ENCODE measurements around the gene MYH2.
"Not testable (repeated sequence)": the region's sequence is repeated elsewhere in the genome, so short reads cannot be mapped to it uniquely, and the experiment has no call there.

Gene MYH2

GRCh38 chr17:10556301-10557005 is 7.0 kb upstream of the MYH2 start:
- Histone ChIP-seq H3K4me1 (ENCODE audit: control insufficient read depth in 1 of 2, insufficient read depth in 1 of 2, low read depth in 1 of 2, low read length in 1 of 2) (no peaks in the 10 kb centered on the region), H3K9me3 (no peaks in the 10 kb centered on the region), H3K27ac (no peak overlapping the region), H3K4me3 (ENCODE audit: low read depth in 1 of 2, low read length in 1 of 2) (no peak overlapping the region), H3K27me3 (no peaks in the 10 kb centered on the region), H3K36me3 (no peaks in the 10 kb centered on the region)
- TF ChIP-seq CTCF (IDR thresholded peaks at IDR 0.05), result no peak

DNA sequence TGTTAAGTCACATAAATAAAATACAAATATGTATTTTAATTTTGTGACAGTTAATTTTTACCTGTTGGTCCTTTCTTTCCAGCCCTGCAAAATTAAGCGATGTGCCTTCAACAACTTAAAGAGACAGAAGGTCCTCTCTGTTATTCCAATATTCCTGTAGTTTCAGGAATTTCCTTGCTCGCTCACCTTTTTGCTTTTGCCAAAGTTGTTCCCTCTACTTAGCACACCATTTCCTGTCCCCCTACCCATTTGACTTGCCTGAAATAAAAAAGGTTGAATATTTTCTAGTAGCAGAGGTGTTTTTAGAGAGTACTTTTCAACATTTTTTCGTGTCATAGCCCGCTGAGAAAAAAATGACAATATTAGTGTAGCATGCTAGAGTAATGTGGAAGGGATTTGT is 556 bp upstream of the MYH2 start:
- Histone ChIP-seq H3K4me1 (ENCODE audit: control insufficient read depth in 1 of 2, insufficient read depth in 1 of 2, low read depth in 1 of 2, low read length in 1 of 2) (no peaks in the 10 kb centered on the region), H3K27me3 (peaks cover 33% of the 10 kb centered on the region), H3K36me3 (no peaks in the 10 kb centered on the region), H3K9me3 (no peaks in the 10 kb centered on the region), H3K4me3 (ENCODE audit: low read depth in 1 of 2, low read length in 1 of 2) (no peak overlapping the region), H3K27ac (no peak overlapping the region)
- no peak for TF ChIP-seq CTCF (IDR thresholded peaks at IDR 0.05)

- Histone ChIP-seq H3K9me3 (no peaks in the 10 kb centered on the region), H3K4me3 (ENCODE audit: low read depth in 1 of 2, low read length in 1 of 2) (no peak overlapping the region), H3K27ac (no peak overlapping the region), H3K27me3 (peaks cover 36% of the 10 kb centered on the region), H3K36me3 (no peaks in the 10 kb centered on the region), H3K4me1 (ENCODE audit: control insufficient read depth in 1 of 2, insufficient read depth in 1 of 2, low read depth in 1 of 2, low read length in 1 of 2) (no peaks in the 10 kb centered on the region)
- no peak for TF ChIP-seq CTCF (IDR thresholded peaks at IDR 0.05)
These were observed 2.1 kb downstream of the MYH2 start for GRCh38 chr17:10547351-10547750.

GRCh38 chr17:10543486-10543885 is 6.0 kb downstream of the MYH2 start:
- H3K4me3 ChIP-seq (ENCODE audit: low read depth in 1 of 2, low read length in 1 of 2); H3K27me3 ChIP-seq; H3K36me3 ChIP-seq; H3K27ac ChIP-seq; H3K9me3 ChIP-seq; H3K4me1 ChIP-seq (ENCODE audit: control insufficient read depth in 1 of 2, insufficient read depth in 1 of 2, low read depth in 1 of 2, low read length in 1 of 2): not testable (repeated sequence)

DNA sequence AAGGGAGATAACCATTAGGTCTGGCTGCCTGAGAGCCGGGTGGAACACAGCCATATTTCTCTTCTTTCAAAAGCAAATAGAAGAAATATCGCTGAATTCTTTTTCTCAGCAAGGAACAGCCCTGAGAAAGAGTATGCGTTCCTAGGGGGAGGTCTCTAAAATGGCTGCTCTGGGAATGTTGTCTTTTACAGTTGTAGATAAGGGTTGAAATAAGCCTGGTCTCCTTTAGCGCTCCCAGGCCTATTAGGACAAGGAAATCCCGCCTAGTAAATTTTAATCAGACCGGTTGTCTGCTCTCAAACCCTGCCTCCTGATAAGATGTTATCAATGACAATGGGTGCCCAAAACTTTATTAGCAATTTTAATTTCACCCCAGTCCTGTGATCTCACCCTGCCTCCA is 8.3 kb downstream of the MYH2 start:
- not testable (repeated sequence) for H3K27me3 ChIP-seq; H3K4me3 ChIP-seq (ENCODE audit: low read depth in 1 of 2, low read length in 1 of 2); H3K4me1 ChIP-seq (ENCODE audit: control insufficient read depth in 1 of 2, insufficient read depth in 1 of 2, low read depth in 1 of 2, low read length in 1 of 2)

DNA sequence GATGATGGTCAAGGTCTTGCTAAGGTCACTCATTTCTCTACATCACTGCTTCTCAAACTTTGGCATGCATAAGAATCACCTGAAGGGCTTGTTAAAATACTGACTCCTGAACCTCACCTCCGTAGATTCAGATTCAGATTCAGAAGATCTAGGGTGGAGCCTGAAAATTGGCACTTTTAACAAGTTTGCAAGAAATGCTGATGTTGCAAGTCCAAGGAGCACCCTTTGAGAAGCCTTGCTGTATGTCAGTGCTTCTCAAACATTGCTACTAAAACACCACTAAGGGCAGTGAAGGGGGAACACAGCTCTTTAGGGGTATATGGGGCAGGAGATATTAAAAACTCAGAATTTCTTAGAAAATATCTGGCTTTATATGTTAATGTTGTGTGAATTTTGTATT is 17.4 kb downstream of the MYH2 start:
- TF ChIP-seq CTCF (IDR thresholded peaks at IDR 0.05), result no peak
- H3K27ac ChIP-seq, result no peak overlapping the region
- no peaks in the 10 kb centered on the region for H3K9me3 ChIP-seq
- H3K27me3 ChIP-seq, result no peaks in the 10 kb centered on the region
- H3K36me3 ChIP-seq, result no peaks in the 10 kb centered on the region
- H3K4me3 ChIP-seq (ENCODE audit: low read depth in 1 of 2, low read length in 1 of 2), result no peak overlapping the region
- H3K4me1 ChIP-seq (ENCODE audit: control insufficient read depth in 1 of 2, insufficient read depth in 1 of 2, low read depth in 1 of 2, low read length in 1 of 2), result no peaks in the 10 kb centered on the region

More for the DNA sequence above, 8.3 kb downstream of the MYH2 start:
- H3K36me3 ChIP-seq, H3K27ac ChIP-seq, H3K9me3 ChIP-seq: not testable (repeated sequence)
